HG03378 (cell line): Measurements from ENCODE around the gene ACAT1.
"Not testable (repeated sequence)": the region's sequence is repeated elsewhere in the genome, so short reads cannot be mapped to it uniquely, and the experiment has no call there.

Experiments used
- ATAC-seq: cut with Tn5 transposase; IDR thresholded peaks from one replicate; pipeline ENCODE4 v1.9.1; 2021; ENCODE audit warnings: mild to moderate bottlenecking, moderate library complexity; ENCODE audit not compliant: unreplicated experiment

The ACAT1 gene

GRCh38 chr11:108121274-108122155 is at the start of gene ACAT1:
Gene ACAT1 (plus strand): TSS chr11:108121567. CDS start chr11:108121607, 40 bp downstream.
- ATAC-seq, result peak; percentile 88

- ATAC-seq, result no peak
Observed at GRCh38 chr11:108084811-108085210, 36.6 kb upstream of the ACAT1 start.

GRCh38 chr11:108085672-108086071 is 35.7 kb upstream of the ACAT1 start:
- ATAC-seq, result no peak

- no peak for ATAC-seq
Observed at GRCh38 chr11:108092134-108092533, 29.2 kb upstream of the ACAT1 start.

GRCh38 chr11:108093128-108093904 is 28.1 kb upstream of the ACAT1 start:
- ATAC-seq, result no peak

GRCh38 chr11:108097179-108097578 is 24.2 kb upstream of the ACAT1 start:
- ATAC-seq, result no peak

- ATAC-seq, result no peak
Observed at GRCh38 chr11:108101090-108101775, 20.1 kb upstream of the ACAT1 start.

- ATAC-seq, result no peak
Observed at GRCh38 chr11:108111126-108111525, 10.2 kb upstream of the ACAT1 start.

GRCh38 chr11:108112057-108112456 is 9.3 kb upstream of the ACAT1 start:
- no peak for ATAC-seq

- no peak for ATAC-seq
Observed at GRCh38 chr11:108115500-108116140, 5.7 kb upstream of the ACAT1 start.

GRCh38 chr11:108117746-108118371 is 3.5 kb upstream of the ACAT1 start:
- ATAC-seq, result no peak

GRCh38 chr11:108120936-108121273 is 462 bp upstream of the ACAT1 start:
- not testable (repeated sequence) for ATAC-seq

- ATAC-seq, result no peak
Observed at GRCh38 chr11:108122166-108122628, 830 bp downstream of the ACAT1 start.

GRCh38 chr11:108125096-108125495 is 3.7 kb downstream of the ACAT1 start:
- no peak for ATAC-seq

GRCh38 chr11:108128772-108129171 is 7.4 kb downstream of the ACAT1 start:
- ATAC-seq, result no peak

- ATAC-seq, result no peak
Observed at GRCh38 chr11:108131993-108132392, 10.6 kb downstream of the ACAT1 start.

GRCh38 chr11:108132993-108133538 is 11.7 kb downstream of the ACAT1 start:
- not testable (repeated sequence) for ATAC-seq

- ATAC-seq, result peak; percentile 72
Observed at GRCh38 chr11:108135845-108136544, 14.6 kb downstream of the ACAT1 start.

GRCh38 chr11:108137212-108137611 is 15.8 kb downstream of the ACAT1 start:
- ATAC-seq, result no peak
